Measurements from ENCODE around the gene SHROOM1. TPM values are rescaled to one million over a fixed set of nuclear protein-coding genes. Genes with fewer than 3 reads are reported as not detected.

The SHROOM1 gene
- total RNA-seq, 1 donor from 2014 or later, result 5.1 TPM

DNA sequence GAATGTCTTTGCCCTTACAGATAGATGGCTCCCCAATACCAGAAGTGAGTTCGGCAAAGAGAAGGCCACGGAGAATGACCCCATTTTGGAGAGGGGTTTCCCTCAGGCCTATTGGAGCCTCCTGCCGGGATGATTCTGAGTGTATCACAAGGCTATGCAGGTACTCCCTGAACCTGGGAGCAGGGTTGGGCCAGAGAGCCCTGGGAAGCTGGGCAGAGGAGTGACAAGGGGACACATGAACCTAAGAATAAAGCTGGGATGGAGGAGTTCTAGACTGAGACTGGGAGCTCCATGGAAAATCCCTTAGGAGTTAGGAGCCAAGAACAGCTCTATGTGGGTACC is 43.5 kb upstream of the SHROOM1 start:
- no peak for DNase-seq
- Mint-ChIP-seq H3K4me1 (ENCODE audit: low read depth, unreplicated experiment) (no peaks in the 10 kb centered on the region), H3K27ac (ENCODE audit: unreplicated experiment) (no peak overlapping the region)

DNA sequence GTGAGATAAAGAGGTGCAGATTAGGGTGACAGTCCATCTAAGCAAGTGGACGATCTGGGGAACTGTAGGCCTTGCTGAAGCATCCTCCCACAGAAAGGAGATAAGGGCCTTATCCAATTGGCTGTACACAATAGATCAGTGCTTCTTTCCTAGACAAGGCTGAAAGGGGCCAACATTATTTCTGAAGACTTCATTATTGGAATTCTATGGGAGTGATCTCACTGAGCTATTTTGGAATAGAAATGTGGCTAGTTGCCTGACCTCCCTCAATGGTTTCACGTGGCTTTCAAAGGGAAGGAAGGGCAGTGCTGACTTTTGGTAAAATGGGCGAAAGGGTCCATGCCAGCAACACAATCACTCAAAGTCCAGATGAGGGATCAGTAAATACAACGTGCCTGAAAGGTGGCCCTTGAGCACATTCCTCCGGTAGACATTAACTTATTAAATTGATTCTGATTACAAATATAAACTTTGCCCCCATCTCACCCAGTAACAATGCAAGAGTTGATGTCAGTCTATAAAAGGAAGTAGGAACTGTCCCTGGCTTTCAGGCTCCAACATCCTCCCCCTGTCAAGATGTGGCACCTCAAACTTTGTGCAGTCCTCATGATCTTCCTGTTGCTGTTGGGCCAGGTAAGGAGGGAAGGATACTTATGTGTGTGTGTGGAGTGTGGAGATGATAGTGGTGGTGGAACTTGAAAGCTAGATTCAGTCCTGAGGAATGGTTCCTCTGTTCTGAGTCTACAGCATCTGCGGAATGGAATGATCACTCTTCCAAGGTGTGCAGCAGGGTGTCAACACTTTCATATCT is 42.9 kb upstream of the SHROOM1 start, which contains the start of gene LEAP2:
Gene LEAP2 (plus strand): TSS at position 550 of the 811 bp plus-strand sequence. CDS start 27 bp downstream, at position 577.
- Mint-ChIP-seq H3K9me3 (ENCODE audit: unreplicated experiment) (peaks cover 6% of the 10 kb centered on the region), H3K4me1 (ENCODE audit: low read depth, unreplicated experiment) (no peaks in the 10 kb centered on the region), H3K36me3 (ENCODE audit: unreplicated experiment) (no peaks in the 10 kb centered on the region), H3K27me3 (ENCODE audit: unreplicated experiment) (peaks cover 2% of the 10 kb centered on the region), H3K27ac (ENCODE audit: unreplicated experiment) (no peak within 1 kb of the TSS), H3K4me3 (ENCODE audit: unreplicated experiment) (no peak within 1 kb of the TSS)
- TF ChIP-seq, protein P1, sequence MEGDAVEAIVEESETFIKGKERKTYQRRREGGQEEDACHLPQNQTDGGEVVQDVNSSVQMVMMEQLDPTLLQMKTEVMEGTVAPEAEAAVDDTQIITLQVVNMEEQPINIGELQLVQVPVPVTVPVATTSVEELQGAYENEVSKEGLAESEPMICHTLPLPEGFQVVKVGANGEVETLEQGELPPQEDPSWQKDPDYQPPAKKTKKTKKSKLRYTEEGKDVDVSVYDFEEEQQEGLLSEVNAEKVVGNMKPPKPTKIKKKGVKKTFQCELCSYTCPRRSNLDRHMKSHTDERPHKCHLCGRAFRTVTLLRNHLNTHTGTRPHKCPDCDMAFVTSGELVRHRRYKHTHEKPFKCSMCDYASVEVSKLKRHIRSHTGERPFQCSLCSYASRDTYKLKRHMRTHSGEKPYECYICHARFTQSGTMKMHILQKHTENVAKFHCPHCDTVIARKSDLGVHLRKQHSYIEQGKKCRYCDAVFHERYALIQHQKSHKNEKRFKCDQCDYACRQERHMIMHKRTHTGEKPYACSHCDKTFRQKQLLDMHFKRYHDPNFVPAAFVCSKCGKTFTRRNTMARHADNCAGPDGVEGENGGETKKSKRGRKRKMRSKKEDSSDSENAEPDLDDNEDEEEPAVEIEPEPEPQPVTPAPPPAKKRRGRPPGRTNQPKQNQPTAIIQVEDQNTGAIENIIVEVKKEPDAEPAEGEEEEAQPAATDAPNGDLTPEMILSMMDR (IDR thresholded peaks at IDR 0.05; ENCODE audit: partially characterized antibody, unreplicated experiment), result no peak
- no peak for DNase-seq

More for the DNA sequence above, 43.5 kb upstream of the SHROOM1 start:
- H3K4me3 Mint-ChIP-seq (ENCODE audit: unreplicated experiment), result no peak overlapping the region
- H3K27me3 Mint-ChIP-seq (ENCODE audit: unreplicated experiment), result peaks cover 2% of the 10 kb centered on the region
- H3K36me3 Mint-ChIP-seq (ENCODE audit: unreplicated experiment), result no peaks in the 10 kb centered on the region
- TF ChIP-seq, protein P1 (IDR thresholded peaks at IDR 0.05; ENCODE audit: partially characterized antibody, unreplicated experiment), result no peak
- H3K9me3 Mint-ChIP-seq (ENCODE audit: unreplicated experiment), result peaks cover 6% of the 10 kb centered on the region

DNA sequence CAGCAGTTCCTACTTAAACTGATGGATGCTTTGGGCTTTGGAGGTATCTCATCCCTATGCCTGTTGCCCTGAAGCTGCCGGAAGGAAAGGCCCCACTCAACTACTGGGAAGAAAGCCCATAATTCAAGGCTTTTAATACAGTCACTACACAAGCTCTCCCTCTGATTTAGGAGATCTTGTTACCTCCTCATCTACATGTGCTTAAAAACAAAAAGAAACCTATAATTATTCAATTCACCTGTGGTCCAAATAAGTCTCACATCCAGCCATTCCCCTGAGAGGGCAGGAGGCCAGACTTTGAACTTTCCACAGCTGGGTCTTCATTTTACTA is 42.3 kb upstream of the SHROOM1 start:
- no peak overlapping the region for H3K27ac Mint-ChIP-seq (ENCODE audit: unreplicated experiment)
- peaks cover 6% of the 10 kb centered on the region for H3K9me3 Mint-ChIP-seq (ENCODE audit: unreplicated experiment)
- DNase-seq, result no peak
- TF ChIP-seq, protein P1 (IDR thresholded peaks at IDR 0.05; ENCODE audit: partially characterized antibody, unreplicated experiment), result no peak
- no peaks in the 10 kb centered on the region for H3K36me3 Mint-ChIP-seq (ENCODE audit: unreplicated experiment)
- no peak overlapping the region for H3K4me3 Mint-ChIP-seq (ENCODE audit: unreplicated experiment)
- no peaks in the 10 kb centered on the region for H3K4me1 Mint-ChIP-seq (ENCODE audit: low read depth, unreplicated experiment)
- H3K27me3 Mint-ChIP-seq (ENCODE audit: unreplicated experiment), result peaks cover 2% of the 10 kb centered on the region

DNA sequence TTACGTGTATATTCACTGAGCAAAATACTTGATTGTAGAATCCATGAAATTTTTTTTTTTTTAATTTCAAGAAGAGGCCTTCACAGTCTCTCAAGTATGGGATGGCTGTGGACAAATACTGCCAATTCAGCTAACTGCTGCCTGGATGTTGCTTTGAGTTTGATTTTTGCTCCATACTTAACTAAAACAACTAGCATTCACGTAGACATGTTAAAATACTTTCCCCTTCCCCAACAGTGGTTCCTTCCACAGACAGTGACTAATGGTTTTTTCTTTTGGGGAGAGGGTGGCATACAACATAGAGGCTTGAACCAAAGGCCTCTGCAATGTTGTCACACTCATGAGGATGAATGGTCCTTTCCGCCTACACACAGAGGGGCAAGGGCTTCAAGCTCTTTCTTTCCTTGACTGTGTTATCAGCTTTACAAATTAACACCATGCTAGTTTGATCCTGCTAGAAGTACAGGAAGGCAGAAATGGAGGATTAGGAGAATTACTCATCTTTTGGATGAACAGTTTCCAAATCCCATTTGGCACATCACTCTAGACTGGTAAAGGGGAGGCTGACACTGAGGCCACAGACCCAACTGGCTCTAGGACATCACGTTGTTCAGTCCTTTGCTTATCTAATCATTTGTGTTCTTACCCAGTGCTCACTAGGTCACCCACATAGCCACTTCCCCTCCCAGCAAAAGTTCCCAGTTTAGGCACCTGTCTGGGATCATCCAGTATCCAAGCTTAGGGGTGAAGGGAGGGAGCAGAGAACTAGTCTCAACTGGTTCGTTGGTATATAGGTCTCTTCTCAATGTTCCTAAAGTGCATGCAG is 41.2 kb upstream of the SHROOM1 start:
- Mint-ChIP-seq H3K36me3 (ENCODE audit: unreplicated experiment) (no peaks in the 10 kb centered on the region), H3K9me3 (ENCODE audit: unreplicated experiment) (peaks cover 6% of the 10 kb centered on the region), H3K4me1 (ENCODE audit: low read depth, unreplicated experiment) (peaks cover 7% of the 10 kb centered on the region), H3K27me3 (ENCODE audit: unreplicated experiment) (peaks cover 2% of the 10 kb centered on the region), H3K27ac (ENCODE audit: unreplicated experiment) (no peak overlapping the region), H3K4me3 (ENCODE audit: unreplicated experiment) (no peak overlapping the region)
- TF ChIP-seq, protein P1 (IDR thresholded peaks at IDR 0.05; ENCODE audit: partially characterized antibody, unreplicated experiment), result no peak
- DNase-seq, result no peak

DNA sequence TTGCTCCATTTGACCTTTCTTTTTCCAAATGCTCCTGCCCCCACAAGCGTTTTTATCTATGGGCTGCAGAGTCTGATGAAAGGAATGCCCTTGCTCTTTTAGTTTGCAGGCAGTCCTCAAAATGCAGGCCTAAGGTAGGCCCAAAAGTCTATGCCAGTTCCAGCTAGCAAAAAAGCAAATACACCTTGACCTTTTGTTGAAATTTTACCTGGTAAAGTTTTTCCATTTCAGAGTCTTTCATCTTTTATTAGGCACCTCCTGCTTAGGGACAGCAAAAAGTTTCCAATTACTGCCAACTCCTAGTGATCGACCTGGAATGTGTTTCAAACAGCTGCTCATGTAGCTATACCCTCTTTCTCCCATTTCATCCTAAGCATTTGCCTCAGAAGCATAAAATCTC is 40.4 kb upstream of the SHROOM1 start:
- no peak overlapping the region for H3K4me3 Mint-ChIP-seq (ENCODE audit: unreplicated experiment)
- H3K27me3 Mint-ChIP-seq (ENCODE audit: unreplicated experiment), result peaks cover 4% of the 10 kb centered on the region
- no peak for DNase-seq
- H3K9me3 Mint-ChIP-seq (ENCODE audit: unreplicated experiment), result peaks cover 9% of the 10 kb centered on the region
- no peaks in the 10 kb centered on the region for H3K36me3 Mint-ChIP-seq (ENCODE audit: unreplicated experiment)
- no peak overlapping the region for H3K27ac Mint-ChIP-seq (ENCODE audit: unreplicated experiment)
- H3K4me1 Mint-ChIP-seq (ENCODE audit: low read depth, unreplicated experiment), result peaks cover 10% of the 10 kb centered on the region
- TF ChIP-seq, protein P1 (IDR thresholded peaks at IDR 0.05; ENCODE audit: partially characterized antibody, unreplicated experiment), result no peak
